Gastroesophageal sphincter (tissue), 4 donors: ENCODE data around the gene CLDN17. TPM values are rescaled to one million over a fixed set of nuclear protein-coding genes. Genes with fewer than 3 reads are reported as not detected.

Experiments used
- ATAC-seq: fragments of 150-250 bp; one replicate; pipeline ENCODE4 v1.9.1; 2016; ENCODE audit warnings: mild to moderate bottlenecking, moderate library complexity
- H3K27ac ChIP-seq, 4 donors: fragments of 200-600 bp; sonication (generic) in 3 of 4; 1 replicate in 3 of 4; 2 replicates in 1 of 4; pipeline ENCODE4 v1.5.1; 2016 to 2019
- H3K27me3 ChIP-seq: fragments of 200-600 bp; sonication (generic); one replicate; pipeline ENCODE4 v1.5.1; 2019
- H3K36me3 ChIP-seq, 2 donors: fragments of 200-600 bp; sonication (generic); one replicate each; pipeline ENCODE4 v1.5.1; 2019; ENCODE audit warnings: control low read depth in 1 of 2
- H3K4me1 ChIP-seq, 3 donors: fragments of 200-600 bp; sonication (generic); 1 replicate in 2 of 3; 2 replicates in 1 of 3; pipeline ENCODE4 v1.5.1; 2016 to 2019; ENCODE audit warnings: control low read depth in 2 of 3
- H3K4me3 ChIP-seq, 2 donors: fragments of 200-600 bp; sonication (generic); one replicate each; pipeline ENCODE4 v1.5.1; 2019; ENCODE audit warnings: mild to moderate bottlenecking in 1 of 2, moderate library complexity in 1 of 2
- H3K9me3 ChIP-seq, 3 donors: fragments of 200-600 bp; sonication (generic); one replicate each; pipeline ENCODE4 v1.5.1; 2017 to 2019; ENCODE audit warnings: control low read depth in 2 of 3
- EP300 ChIP-seq: sonication (generic); formaldehyde crosslinking; IDR thresholded peaks from one replicate; pipeline ENCODE4 v1.6.1; 2017; ENCODE audit warnings: antibody characterized with exemption, mild to moderate bottlenecking
- POLR2A ChIP-seq, 2 donors: fragments of 450-650 bp; IDR thresholded peaks; one replicate each; pipeline ENCODE4 v1.6.1; 2017; ENCODE audit warnings: antibody characterized with exemption in 2 of 2, mild to moderate bottlenecking in 2 of 2, moderate library complexity in 1 of 2
- POLR2AphosphoS5 ChIP-seq: sonication (generic); formaldehyde crosslinking; IDR thresholded peaks from one replicate; pipeline ENCODE4 v1.6.1; 2017; ENCODE audit warnings: antibody characterized with exemption
- WGBS, 2 donors: methylation state at CpG; one replicate each; pipeline ENCODE4 v1.1.5; 2018; ENCODE audit warnings: low coverage in 1 of 2; 5-methylcytosine and 5-hydroxymethylcytosine counted together
- total RNA-seq, 4 donors: library from RNA; depleted of rRNA; stranded (reverse); fragments of >200 nt; gene quantifications; one replicate each; pipeline ENCODE4 v1.1.0, GENCODE V29; 2016
- TF ChIP-seq, protein P1 (sequence below), 4 experiments: fragments of 200-600 bp in 2 of 4; fragments of 450-650 bp in 2 of 4; sonication (generic) in 1 of 4; IDR thresholded peaks; one replicate each; pipeline ENCODE4 v1.5.1; 2017 to 2019; ENCODE audit warnings: antibody characterized with exemption in 4 of 4, mild to moderate bottlenecking in 2 of 4, moderate library complexity in 2 of 4

CLDN17 gene
- total RNA-seq, 4 donors from 2014 or later: not detected

DNA sequence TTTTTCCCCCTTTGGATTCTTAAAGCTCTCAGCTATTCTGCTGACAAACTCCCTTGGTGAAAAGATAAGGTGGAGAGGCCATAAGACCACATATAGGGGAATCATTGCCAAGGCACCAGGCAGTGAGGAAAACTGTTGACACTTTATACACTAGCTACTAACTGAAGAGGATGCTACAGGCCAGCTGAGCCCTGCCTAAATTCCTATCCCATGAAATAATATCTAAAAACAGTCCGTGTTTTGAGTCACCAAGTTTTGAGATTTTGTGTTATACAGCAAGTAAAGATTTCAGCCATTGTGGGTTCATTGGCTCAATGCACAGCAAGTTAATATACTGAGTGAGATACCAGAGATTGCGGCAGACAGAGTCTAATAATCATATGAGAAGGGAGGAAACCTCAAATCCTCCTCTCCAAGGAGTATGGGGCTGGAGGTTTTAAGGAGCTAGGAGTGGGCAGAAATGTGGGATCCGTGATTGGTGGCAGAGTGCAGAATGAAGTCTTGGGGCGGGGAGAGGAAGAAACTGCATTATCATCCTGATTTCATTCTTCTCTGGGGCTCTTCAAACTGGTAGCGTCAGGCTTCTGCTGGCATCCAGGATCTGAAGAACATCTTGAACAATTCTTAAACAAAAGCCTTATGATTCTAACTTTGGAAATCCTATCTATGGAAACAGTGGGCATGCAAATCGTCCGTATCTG lies 40.1 kb upstream of the CLDN17 start:
- H3K27ac ChIP-seq: no peak overlapping the region
- WGBS, 2 donors: 50 to 53% methylated on average over 6 to 7 of the region's 7 CpGs
- TF ChIP-seq POLR2A (IDR thresholded peaks at IDR 0.05) (no peak), POLR2AphosphoS5 (no peak)
- no peak for ATAC-seq
- H3K9me3 ChIP-seq: no peaks in the 10 kb centered on the region
- H3K4me3 ChIP-seq: no peak overlapping the region
- H3K36me3 ChIP-seq: no peaks in the 10 kb centered on the region
- no peaks in the 10 kb centered on the region for H3K27me3 ChIP-seq
- no peaks in the 10 kb centered on the region for H3K4me1 ChIP-seq

DNA sequence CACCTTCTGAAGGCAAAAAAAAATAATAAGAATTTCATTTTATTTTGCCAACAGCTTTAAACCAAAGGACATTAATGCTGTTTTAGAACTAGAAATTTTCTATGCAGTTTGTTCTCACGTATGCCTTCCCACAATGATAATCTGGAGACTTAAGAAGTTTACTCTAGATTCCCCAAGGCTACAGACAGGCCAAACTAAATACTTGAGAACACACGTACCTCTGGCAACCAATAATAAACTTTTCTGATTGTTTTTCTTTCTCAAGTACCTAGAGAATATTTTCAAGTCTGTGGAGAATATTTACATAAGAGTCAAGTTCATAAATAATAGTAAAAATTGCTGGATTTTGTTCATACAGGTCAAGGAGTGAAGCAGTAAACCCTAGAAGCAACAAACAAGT lies 33.4 kb upstream of the CLDN17 start:
- TF ChIP-seq EP300: no peak
- no peak for TF ChIP-seq POLR2A (IDR thresholded peaks at IDR 0.05)
- TF ChIP-seq, protein P1, sequence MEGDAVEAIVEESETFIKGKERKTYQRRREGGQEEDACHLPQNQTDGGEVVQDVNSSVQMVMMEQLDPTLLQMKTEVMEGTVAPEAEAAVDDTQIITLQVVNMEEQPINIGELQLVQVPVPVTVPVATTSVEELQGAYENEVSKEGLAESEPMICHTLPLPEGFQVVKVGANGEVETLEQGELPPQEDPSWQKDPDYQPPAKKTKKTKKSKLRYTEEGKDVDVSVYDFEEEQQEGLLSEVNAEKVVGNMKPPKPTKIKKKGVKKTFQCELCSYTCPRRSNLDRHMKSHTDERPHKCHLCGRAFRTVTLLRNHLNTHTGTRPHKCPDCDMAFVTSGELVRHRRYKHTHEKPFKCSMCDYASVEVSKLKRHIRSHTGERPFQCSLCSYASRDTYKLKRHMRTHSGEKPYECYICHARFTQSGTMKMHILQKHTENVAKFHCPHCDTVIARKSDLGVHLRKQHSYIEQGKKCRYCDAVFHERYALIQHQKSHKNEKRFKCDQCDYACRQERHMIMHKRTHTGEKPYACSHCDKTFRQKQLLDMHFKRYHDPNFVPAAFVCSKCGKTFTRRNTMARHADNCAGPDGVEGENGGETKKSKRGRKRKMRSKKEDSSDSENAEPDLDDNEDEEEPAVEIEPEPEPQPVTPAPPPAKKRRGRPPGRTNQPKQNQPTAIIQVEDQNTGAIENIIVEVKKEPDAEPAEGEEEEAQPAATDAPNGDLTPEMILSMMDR (IDR thresholded peaks at IDR 0.05): no peak
- TF ChIP-seq POLR2AphosphoS5: no peak
- Histone ChIP-seq H3K27me3 (no peaks in the 10 kb centered on the region), H3K36me3 (no peaks in the 10 kb centered on the region), H3K9me3 (peaks cover 0 to 4% (median 0%) of the 10 kb centered on the region in 3 donors), H3K27ac (no peak overlapping the region), H3K4me1 (no peaks in the 10 kb centered on the region), H3K4me3 (no peak overlapping the region)
- ATAC-seq: no peak
- 29 to 31% methylated on average over 2 of the region's 2 CpGs for WGBS, 2 donors

DNA sequence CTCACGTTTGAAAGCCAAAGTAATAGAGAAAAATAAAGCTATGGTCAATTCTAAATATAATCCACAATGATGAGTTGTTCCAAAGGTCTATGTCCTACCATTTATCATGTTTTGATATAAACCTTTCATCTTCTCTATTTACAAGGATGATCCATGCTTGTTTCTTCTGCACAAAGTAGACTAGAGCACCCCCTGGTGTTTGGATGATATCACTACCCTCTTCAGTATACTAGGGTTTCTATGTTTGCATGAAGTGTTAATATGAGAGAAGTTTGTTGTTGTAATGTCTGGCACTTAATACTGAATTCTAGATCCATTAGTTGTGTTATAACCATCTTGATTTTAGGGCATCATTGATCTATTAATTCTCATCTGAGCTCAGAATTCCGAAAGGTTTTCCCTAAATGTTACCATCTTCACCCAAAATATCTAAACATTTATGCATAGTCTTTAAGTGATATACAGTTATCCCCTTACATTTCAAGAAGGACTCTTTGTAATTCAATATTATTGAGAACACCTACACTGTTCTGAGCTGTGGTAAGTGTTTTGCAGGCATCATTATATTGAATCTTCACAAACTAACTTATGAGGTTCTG lies 28.2 kb upstream of the CLDN17 start:
- 40 to 41% methylated on average over 2 of the region's 2 CpGs for WGBS, 2 donors
- ATAC-seq: no peak
- TF ChIP-seq, protein P1 (IDR thresholded peaks at IDR 0.05): no peak
- TF ChIP-seq EP300 (no peak), POLR2AphosphoS5 (no peak), POLR2A (IDR thresholded peaks at IDR 0.05) (no peak)
- H3K4me1 ChIP-seq: no peaks in the 10 kb centered on the region
- H3K9me3 ChIP-seq: no peaks in the 10 kb centered on the region
- no peak overlapping the region for H3K4me3 ChIP-seq
- H3K27ac ChIP-seq: no peak overlapping the region
- no peaks in the 10 kb centered on the region for H3K27me3 ChIP-seq
- no peaks in the 10 kb centered on the region for H3K36me3 ChIP-seq

DNA sequence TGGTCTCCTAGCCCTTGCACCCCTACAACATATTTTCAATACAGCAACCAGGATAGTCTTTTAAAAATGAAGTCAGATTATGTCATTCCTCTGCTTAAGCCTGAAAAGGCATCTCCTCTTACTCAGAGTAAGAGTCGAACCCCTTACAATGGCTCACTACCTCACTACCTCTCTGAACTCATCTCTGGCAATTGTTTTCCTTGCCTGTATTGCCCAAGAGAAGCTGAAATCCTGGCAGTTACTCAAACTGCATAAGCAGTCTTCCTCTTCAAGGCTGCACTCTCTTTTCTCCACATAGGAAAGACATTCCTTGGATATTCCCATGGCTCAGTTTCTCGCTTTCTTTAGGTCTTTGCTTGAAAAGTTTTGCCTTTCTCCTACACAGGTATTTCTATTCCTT lies 26.6 kb upstream of the CLDN17 start:
- no peak overlapping the region for H3K4me3 ChIP-seq
- H3K9me3 ChIP-seq: no peaks in the 10 kb centered on the region
- WGBS, 2 donors: 50 to 86% methylated on average over 1 to 2 of the region's 2 CpGs
- H3K27me3 ChIP-seq: no peaks in the 10 kb centered on the region
- TF ChIP-seq EP300 (no peak), POLR2AphosphoS5 (no peak), POLR2A (IDR thresholded peaks at IDR 0.05) (no peak)
- TF ChIP-seq, protein P1 (IDR thresholded peaks at IDR 0.05): no peak
- H3K4me1 ChIP-seq: no peaks in the 10 kb centered on the region
- no peak for ATAC-seq
- H3K27ac ChIP-seq: no peak overlapping the region
- H3K36me3 ChIP-seq: no peaks in the 10 kb centered on the region

DNA sequence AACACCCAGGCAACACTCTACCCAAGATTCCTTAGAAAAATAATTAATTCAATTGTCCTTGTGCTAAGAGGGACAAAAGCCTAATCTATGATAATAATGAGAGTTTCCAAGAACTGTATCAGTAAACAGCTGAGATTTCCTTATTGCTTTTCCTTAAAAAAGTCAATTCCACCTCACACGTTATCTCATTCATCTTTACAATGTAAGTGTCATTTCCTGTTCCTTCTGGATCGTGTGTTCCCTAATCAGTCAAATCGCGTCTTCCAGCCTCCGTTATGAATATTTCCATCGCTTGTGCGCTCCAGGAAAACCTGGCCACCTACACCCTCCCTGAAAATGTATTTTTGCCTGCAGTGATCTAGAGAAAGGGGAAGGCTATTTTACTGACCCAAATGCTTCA lies 23.9 kb upstream of the CLDN17 start:
- no peaks in the 10 kb centered on the region for H3K27me3 ChIP-seq
- TF ChIP-seq EP300 (no peak), POLR2AphosphoS5 (no peak)
- no peak overlapping the region for H3K27ac ChIP-seq
- ATAC-seq: no peak
- H3K4me1 ChIP-seq: no peaks in the 10 kb centered on the region
- no peaks in the 10 kb centered on the region for H3K9me3 ChIP-seq
- H3K4me3 ChIP-seq: no peak overlapping the region
- H3K36me3 ChIP-seq: no peaks in the 10 kb centered on the region
- 77 to 87% methylated on average over 7 of the region's 7 CpGs for WGBS, 2 donors

DNA sequence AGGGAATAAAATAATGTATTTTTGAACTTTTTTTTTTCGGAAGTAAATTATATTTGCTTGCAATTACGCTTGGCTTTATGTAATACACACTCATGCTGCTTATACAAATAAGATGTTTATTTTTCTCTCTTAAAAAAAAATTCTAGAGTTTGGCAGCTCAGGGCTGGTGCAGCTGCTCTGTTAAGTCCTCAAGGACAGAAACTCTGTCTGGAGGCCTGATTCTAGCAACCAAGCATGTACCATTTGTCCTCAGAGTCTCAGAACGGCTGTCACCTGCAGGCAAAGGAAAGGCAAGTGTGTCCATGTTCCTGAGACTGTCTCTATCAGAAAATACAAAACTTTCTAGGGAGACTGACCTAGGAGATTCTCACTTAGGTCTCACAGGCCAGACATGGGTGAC lies 23.2 kb upstream of the CLDN17 start:
- Histone ChIP-seq H3K9me3 (no peaks in the 10 kb centered on the region), H3K27ac (no peak overlapping the region), H3K27me3 (no peaks in the 10 kb centered on the region), H3K36me3 (no peaks in the 10 kb centered on the region), H3K4me1 (no peaks in the 10 kb centered on the region), H3K4me3 (no peak overlapping the region)
- no peak for ATAC-seq
- TF ChIP-seq POLR2A (IDR thresholded peaks at IDR 0.05): no peak
- no peak for TF ChIP-seq EP300
- no peak for TF ChIP-seq POLR2AphosphoS5
- WGBS, 2 donors: 64 to 75% methylated on average over 3 of the region's 3 CpGs
